DOHH2 (cell line): ENCODE results near the gene ZFHX3.

Experiments used
- EZH2phosphoT487 ChIP-seq: fragments of 200-600 bp; sonication (generic); IDR thresholded peaks from 2 replicates; pipeline ENCODE4 v1.6.1; 2017; ENCODE audit warnings: borderline replicate concordance, mild to moderate bottlenecking, antibody characterized with exemption, low read length, moderate library complexity, mixed read lengths
- TF ChIP-seq, protein P1 (sequence below): fragments of 200-600 bp; sonication (generic); IDR thresholded peaks from one replicate; pipeline ENCODE4 v1.5.1; 2014; ENCODE audit warnings: antibody characterized with exemption, mild to moderate bottlenecking, low read depth, low read length; ENCODE audit not compliant: poor library complexity, severe bottlenecking

DNA sequence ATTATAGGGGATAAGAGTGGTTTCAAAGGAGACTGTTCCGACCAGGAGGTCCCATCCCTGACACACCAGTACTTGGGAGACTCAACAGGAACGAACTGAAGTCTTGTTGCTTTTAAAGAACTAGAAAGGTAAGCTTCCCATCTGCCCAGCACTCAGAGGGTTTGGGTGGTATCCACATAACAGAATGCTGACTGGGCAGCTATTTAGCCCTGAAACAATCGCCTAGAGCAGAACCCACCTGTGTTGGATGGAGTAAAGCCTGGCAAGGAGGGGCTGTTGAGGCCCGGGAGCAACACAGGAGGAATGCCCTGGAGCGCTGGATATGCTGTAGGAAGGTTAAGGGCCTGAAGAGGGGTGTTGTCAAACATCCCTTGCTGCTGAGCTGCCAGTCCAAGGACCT, 254.9 kb downstream of the ZFHX3 start:
- TF ChIP-seq, protein P1, sequence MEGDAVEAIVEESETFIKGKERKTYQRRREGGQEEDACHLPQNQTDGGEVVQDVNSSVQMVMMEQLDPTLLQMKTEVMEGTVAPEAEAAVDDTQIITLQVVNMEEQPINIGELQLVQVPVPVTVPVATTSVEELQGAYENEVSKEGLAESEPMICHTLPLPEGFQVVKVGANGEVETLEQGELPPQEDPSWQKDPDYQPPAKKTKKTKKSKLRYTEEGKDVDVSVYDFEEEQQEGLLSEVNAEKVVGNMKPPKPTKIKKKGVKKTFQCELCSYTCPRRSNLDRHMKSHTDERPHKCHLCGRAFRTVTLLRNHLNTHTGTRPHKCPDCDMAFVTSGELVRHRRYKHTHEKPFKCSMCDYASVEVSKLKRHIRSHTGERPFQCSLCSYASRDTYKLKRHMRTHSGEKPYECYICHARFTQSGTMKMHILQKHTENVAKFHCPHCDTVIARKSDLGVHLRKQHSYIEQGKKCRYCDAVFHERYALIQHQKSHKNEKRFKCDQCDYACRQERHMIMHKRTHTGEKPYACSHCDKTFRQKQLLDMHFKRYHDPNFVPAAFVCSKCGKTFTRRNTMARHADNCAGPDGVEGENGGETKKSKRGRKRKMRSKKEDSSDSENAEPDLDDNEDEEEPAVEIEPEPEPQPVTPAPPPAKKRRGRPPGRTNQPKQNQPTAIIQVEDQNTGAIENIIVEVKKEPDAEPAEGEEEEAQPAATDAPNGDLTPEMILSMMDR, result no peak
- no peak for TF ChIP-seq EZH2phosphoT487
